ENCODE data around the gene BPI. TPM values are rescaled to one million over a fixed set of nuclear protein-coding genes. Genes with fewer than 3 reads are reported as not detected.

BPI gene
- polyA plus RNA-seq, 1 of the 3 experiments (the other 2 are of a cell fraction), result not detected

GRCh38 chr20:38345643-38346042, 41.7 kb downstream of the BPI start:
- POLR2A ChIA-PET, result no interaction called here
- Histone ChIP-seq H3K36me3 (replicated peaks in 1 of 2; ENCODE audit: control insufficient read depth in 1 of 2, insufficient read depth in 2 of 2, low read length in 1 of 2) (no peaks in the 10 kb centered on the region), H3K79me2 (ENCODE audit: insufficient read depth) (no peaks in the 10 kb centered on the region), H3K9ac (no peak overlapping the region), H3K4me1 (ENCODE audit: control insufficient read depth in 1 of 2, insufficient read depth in 2 of 2, low read depth in 1 of 2, low read length in 1 of 2) (no peaks in the 10 kb centered on the region), H3K4me2 (no peak overlapping the region), H3K4me3 (ENCODE audit: low read depth in 2 of 2, low read length in 1 of 2) (no peak overlapping the region), H3F3A (replicated peaks; ENCODE audit: insufficient read depth) (no peaks in the 10 kb centered on the region), H3K9me3 (no peaks in the 10 kb centered on the region), H4K20me1 (ENCODE audit: insufficient read depth) (no peaks in the 10 kb centered on the region), H2AFZ (ENCODE audit: low read depth) (no peak overlapping the region), H3K27me3 (ENCODE audit: insufficient read depth) (peaks cover 7% of the 10 kb centered on the region; the same call in 1 of the 2 replicates), H3K27ac (ENCODE audit: low read depth in 2 of 2, low read length in 1 of 2) (no peak overlapping the region), H3K9me2 (no peaks in the 10 kb centered on the region)
- CTCF ChIA-PET, result no interaction called here
- DNase-seq, result no peak
- WGBS (ENCODE audit: low lambda C conversion rate), result 23% methylated on average over 2 of the region's 2 CpGs
- TF ChIP-seq GATA2 (CRISPR knock-in tag; IDR thresholded peaks at IDR 0.05) (no peak), SMC3 (IDR thresholded peaks at IDR 0.05; ENCODE audit: low read depth, low read length) (no peak), GABPA (IDR thresholded peaks at IDR 0.05; ENCODE audit: low read depth) (no peak), TAF1 (IDR thresholded peaks at IDR 0.05; ENCODE audit: borderline replicate concordance, low read depth, low read length) (no peak), REST (IDR thresholded peaks at IDR 0.05; ENCODE audit: low read depth, low read length) (no peak), SIN3A (IDR thresholded peaks at IDR 0.05; ENCODE audit: borderline replicate concordance, low read depth, low read length) (no peak), MXI1 (IDR thresholded peaks at IDR 0.05; ENCODE audit: low read depth, low read length) (no peak), NFIC (IDR thresholded peaks at IDR 0.05; ENCODE audit: borderline replicate concordance) (no peak), ELF1 (IDR thresholded peaks at IDR 0.05) (no peak), EZH2phosphoT487 (IDR thresholded peaks at IDR 0.05; ENCODE audit: borderline replicate concordance, low read depth) (no peak), CHD2 (IDR thresholded peaks at IDR 0.05; ENCODE audit: low read length, partially characterized antibody) (no peak), RAD21 (IDR thresholded peaks at IDR 0.05; ENCODE audit: low read length) (no peak), CTCF (IDR thresholded peaks at IDR 0.05) (no peak), TEAD4 (IDR thresholded peaks at IDR 0.05; ENCODE audit: borderline replicate concordance, insufficient read depth) (no peak), FOXJ3 (CRISPR knock-in tag; IDR thresholded peaks at IDR 0.05) (no peak), TCF12 (IDR thresholded peaks at IDR 0.05) (no peak)

Measured in SK-N-SH (cell line).